Ishikawa (cell line): ENCODE data around the gene FOXB2.

Experiments used
- CEBPB ChIP-seq: IDR thresholded peaks from 2 replicates; pipeline ENCODE4 v1.6.1; 2012
- CREB1 ChIP-seq: IDR thresholded peaks from 2 replicates; pipeline ENCODE4 v1.6.1; 2012; ENCODE audit warnings: low read depth
- EGR1 ChIP-seq: IDR thresholded peaks from 2 replicates; pipeline ENCODE4 v1.6.1; 2012
- EP300 ChIP-seq: IDR thresholded peaks from 2 replicates; pipeline ENCODE4 v1.6.1; 2012; ENCODE audit warnings: borderline replicate concordance
- FOXM1 ChIP-seq: IDR thresholded peaks from 2 replicates; pipeline ENCODE4 v1.6.1; 2012; ENCODE audit warnings: low read depth, borderline replicate concordance
- NFIC ChIP-seq: IDR thresholded peaks from 2 replicates; pipeline ENCODE4 v1.6.1; 2012
- RAD21 ChIP-seq: IDR thresholded peaks from 2 replicates; pipeline ENCODE4 v1.6.1; 2012; ENCODE audit warnings: low read depth
- TAF1 ChIP-seq: IDR thresholded peaks from 2 replicates; pipeline ENCODE4 v1.6.1; 2012; ENCODE audit warnings: low read depth, mild to moderate bottlenecking
- TCF12 ChIP-seq: IDR thresholded peaks from 2 replicates; pipeline ENCODE4 v1.6.1; 2012; ENCODE audit warnings: low read depth
- TEAD4 ChIP-seq: IDR thresholded peaks from 2 replicates; pipeline ENCODE4 v1.6.1; 2012
- YY1 ChIP-seq: IDR thresholded peaks from 2 replicates; pipeline ENCODE4 v1.6.1; 2012; ENCODE audit warnings: low read depth
- ZBTB7A ChIP-seq: IDR thresholded peaks from 2 replicates; pipeline ENCODE4 v1.6.1; 2012; ENCODE audit warnings: low read depth
- TF ChIP-seq, protein P1 (sequence below): IDR thresholded peaks from 2 replicates; pipeline ENCODE4 v1.6.1; 2012
- TF ChIP-seq, protein P2 (sequence below): IDR thresholded peaks from 2 replicates; pipeline ENCODE4 v1.6.1; 2012
- TF ChIP-seq, protein P3 (sequence below): IDR thresholded peaks from 2 replicates; pipeline ENCODE4 v1.6.1; 2012; ENCODE audit warnings: low read depth, mild to moderate bottlenecking

Gene FOXB2

DNA sequence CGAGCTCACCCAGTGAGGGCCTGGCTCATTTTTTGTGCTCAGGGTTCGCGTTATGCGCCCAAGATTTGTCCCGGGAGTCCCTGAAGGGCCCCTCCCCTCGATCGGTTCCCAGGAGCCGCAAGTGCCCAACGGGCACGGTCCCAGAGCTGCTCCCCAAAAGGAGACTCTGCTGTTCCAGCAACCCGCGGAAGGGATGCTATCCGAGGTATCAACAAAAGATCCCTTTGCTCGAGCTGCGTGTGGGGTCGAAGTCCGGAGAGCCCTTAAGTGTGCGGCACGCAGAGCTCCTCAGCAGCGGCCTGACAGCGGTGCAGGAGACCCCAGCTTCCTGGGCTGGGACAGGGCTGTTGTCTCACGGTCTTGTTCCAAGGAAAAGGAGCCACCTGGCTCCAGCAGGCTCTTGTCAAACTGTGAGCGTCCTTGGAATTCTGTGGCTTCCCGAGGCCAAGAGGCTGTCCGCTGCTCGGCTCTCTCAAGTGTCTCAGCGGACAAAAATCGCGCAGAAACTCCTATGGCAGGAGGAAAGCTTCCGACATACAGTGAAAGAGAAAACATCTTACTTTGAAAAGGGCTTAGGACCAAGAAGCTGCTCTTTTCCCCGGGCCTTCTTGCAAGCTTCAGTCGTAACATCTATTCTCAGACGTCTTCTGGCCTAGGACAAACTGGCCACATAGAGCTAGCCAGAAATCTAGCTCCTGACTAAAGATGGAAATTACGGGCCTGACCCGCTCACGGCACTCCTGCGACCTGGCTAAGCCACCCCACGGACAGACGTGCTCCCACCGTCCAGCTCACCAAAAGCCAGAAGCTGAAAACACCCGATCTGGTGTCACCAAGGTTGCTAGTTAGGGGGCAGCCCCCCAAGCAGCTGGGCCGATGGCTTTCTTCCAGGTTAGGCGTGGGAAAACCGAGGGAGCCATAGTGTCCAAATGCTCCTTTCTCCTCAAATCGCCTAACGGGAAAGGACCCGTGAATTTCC lies 2.6 kb upstream of the FOXB2 start:
- TF ChIP-seq TCF12 (no peak), CEBPB (no peak), EP300 (no peak), TEAD4 (no peak), EGR1 (no peak), TAF1 (no peak), ZBTB7A (no peak)
- TF ChIP-seq, protein P1, sequence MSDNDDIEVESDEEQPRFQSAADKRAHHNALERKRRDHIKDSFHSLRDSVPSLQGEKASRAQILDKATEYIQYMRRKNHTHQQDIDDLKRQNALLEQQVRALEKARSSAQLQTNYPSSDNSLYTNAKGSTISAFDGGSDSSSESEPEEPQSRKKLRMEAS, result no peak
- TF ChIP-seq, protein P2, sequence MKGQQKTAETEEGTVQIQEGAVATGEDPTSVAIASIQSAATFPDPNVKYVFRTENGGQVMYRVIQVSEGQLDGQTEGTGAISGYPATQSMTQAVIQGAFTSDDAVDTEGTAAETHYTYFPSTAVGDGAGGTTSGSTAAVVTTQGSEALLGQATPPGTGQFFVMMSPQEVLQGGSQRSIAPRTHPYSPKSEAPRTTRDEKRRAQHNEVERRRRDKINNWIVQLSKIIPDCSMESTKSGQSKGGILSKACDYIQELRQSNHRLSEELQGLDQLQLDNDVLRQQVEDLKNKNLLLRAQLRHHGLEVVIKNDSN, result no peak

DNA sequence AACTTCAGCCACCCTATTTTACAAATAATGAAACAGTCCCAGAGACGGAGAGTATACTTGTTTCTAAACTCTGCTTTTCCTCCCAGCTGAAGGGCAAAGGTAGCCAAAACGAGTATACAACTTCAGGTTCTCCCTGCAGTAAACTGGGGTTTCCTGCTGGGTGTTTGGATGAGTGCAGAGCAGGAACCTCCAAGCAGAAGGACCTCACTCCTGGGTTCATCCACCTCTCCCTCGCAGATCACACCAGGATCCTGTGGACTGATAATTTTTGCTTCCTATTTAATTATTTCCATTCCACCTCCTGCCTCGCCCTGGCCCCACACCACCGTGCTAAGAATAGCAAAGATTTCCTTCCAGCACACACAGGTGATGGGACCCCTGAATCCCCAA lies 2.0 kb upstream of the FOXB2 start:
- TF ChIP-seq EP300 (no peak), YY1 (no peak), CREB1 (no peak), FOXM1 (no peak), RAD21 (no peak), TCF12 (no peak), EGR1 (no peak), NFIC (no peak), TEAD4 (no peak), ZBTB7A (no peak), CEBPB (no peak)
- TF ChIP-seq, protein P2, result no peak
- TF ChIP-seq, protein P3, sequence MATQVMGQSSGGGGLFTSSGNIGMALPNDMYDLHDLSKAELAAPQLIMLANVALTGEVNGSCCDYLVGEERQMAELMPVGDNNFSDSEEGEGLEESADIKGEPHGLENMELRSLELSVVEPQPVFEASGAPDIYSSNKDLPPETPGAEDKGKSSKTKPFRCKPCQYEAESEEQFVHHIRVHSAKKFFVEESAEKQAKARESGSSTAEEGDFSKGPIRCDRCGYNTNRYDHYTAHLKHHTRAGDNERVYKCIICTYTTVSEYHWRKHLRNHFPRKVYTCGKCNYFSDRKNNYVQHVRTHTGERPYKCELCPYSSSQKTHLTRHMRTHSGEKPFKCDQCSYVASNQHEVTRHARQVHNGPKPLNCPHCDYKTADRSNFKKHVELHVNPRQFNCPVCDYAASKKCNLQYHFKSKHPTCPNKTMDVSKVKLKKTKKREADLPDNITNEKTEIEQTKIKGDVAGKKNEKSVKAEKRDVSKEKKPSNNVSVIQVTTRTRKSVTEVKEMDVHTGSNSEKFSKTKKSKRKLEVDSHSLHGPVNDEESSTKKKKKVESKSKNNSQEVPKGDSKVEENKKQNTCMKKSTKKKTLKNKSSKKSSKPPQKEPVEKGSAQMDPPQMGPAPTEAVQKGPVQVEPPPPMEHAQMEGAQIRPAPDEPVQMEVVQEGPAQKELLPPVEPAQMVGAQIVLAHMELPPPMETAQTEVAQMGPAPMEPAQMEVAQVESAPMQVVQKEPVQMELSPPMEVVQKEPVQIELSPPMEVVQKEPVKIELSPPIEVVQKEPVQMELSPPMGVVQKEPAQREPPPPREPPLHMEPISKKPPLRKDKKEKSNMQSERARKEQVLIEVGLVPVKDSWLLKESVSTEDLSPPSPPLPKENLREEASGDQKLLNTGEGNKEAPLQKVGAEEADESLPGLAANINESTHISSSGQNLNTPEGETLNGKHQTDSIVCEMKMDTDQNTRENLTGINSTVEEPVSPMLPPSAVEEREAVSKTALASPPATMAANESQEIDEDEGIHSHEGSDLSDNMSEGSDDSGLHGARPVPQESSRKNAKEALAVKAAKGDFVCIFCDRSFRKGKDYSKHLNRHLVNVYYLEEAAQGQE, result no peak
- TF ChIP-seq, protein P1, result no peak

DNA sequence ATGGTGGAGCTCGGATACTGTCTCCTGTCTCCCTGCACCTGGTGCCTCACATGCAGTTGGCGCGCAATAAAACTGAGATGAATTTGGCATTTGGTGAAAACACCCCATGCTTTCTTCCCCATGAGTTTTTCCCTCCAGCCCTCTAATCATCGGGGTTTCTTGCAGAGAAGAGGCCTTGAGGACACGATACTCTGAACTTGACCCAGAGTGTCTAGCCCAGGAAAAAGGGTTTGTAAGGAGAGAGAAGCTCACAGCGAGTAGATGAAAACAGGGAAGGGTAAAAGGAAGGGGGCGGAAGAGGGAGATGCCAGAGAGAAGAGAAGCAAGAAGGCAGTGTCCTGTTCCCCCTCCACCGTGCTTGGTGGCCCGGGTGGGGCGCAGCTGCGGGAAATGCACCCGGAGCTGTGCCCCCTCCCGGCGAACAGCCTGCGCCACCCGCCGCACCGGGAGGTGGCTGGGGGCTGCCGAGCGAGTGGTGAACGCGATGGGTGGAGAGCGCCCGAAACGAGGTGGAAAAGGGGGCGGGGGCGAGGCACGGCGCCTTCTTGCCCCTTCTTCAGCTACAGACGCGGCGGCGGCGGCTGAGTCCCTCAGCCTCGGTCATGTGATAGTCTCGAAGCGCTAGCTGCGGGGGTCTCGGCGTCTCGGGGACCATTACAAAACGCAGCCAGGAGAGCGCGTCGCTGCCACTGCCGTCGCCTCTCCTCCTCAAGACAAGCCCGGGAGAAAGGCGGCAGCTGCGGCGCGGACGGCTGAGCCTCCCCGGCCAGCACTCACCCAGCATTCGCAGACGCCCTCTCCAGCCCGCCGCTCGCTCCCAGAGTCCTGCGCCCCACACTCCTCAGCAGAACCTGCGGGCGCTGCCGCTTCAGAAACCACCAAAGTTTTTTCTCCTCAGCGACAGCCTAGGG lies 1.1 kb upstream of the FOXB2 start:
- no peak for TF ChIP-seq ZBTB7A
- TF ChIP-seq EP300, result no peak
- no peak for TF ChIP-seq CEBPB
- TF ChIP-seq, protein P1, result no peak
- TF ChIP-seq EGR1, result no peak
- no peak for TF ChIP-seq RAD21
- TF ChIP-seq NFIC, result no peak
- TF ChIP-seq CREB1, result no peak
- no peak for TF ChIP-seq TEAD4
- no peak for TF ChIP-seq TCF12
- TF ChIP-seq TAF1, result no peak
- TF ChIP-seq, protein P2, result no peak
- TF ChIP-seq YY1, result no peak

DNA sequence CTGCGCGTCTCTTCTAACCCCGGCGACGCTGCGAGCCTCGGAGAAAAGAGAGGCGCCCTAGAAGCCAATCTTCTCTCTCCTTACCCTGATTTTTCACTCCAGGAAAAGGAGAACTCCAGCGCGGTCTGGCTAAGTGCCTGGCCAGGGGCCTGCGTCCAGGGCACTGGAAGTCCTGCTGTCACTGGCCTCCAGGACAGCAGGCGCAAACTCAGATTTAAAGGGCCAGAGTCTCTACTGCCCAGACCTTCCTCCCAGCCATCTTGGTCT lies 553 bp upstream of the FOXB2 start:
- TF ChIP-seq FOXM1 (no peak), TAF1 (no peak), YY1 (no peak), ZBTB7A (no peak), RAD21 (no peak), EGR1 (no peak), NFIC (no peak), TEAD4 (no peak), EP300 (no peak), CREB1 (no peak), CEBPB (no peak), TCF12 (no peak)
- TF ChIP-seq, protein P3, result no peak
- TF ChIP-seq, protein P2, result no peak
- TF ChIP-seq, protein P1, result no peak
